Parathyroid adenoma (tissue), 2 donors: ENCODE data around the gene CSRP1.

Experiments
- H2AFZ ChIP-seq: fragments of 300-600 bp; sonication (generic); one replicate; pipeline ENCODE4 v1.7.0; 2017; ENCODE audit warnings: antibody characterized with exemption, mild to moderate bottlenecking
- H3K27ac ChIP-seq: fragments of 300-600 bp; sonication (generic); one replicate; pipeline ENCODE4 v1.7.0; 2017
- H3K27me3 ChIP-seq: fragments of 300-600 bp; sonication (generic); one replicate; pipeline ENCODE4 v1.7.0; 2017; ENCODE audit warnings: low read length; ENCODE audit not compliant: control insufficient read depth, insufficient read depth
- H3K36me3 ChIP-seq: fragments of 300-600 bp; sonication (generic); one replicate; pipeline ENCODE4 v1.7.0; 2017; ENCODE audit warnings: low read length; ENCODE audit not compliant: control insufficient read depth, insufficient read depth
- H3K4me1 ChIP-seq: fragments of 300-600 bp; sonication (generic); one replicate; pipeline ENCODE4 v1.7.0; 2017; ENCODE audit warnings: control low read depth
- H3K4me2 ChIP-seq: fragments of 300-600 bp; sonication (generic); one replicate; pipeline ENCODE4 v1.7.0; 2017; ENCODE audit warnings: low read length
- H3K4me3 ChIP-seq: fragments of 300-600 bp; sonication (generic); one replicate; pipeline ENCODE4 v1.7.0; 2017; ENCODE audit warnings: low read depth, low read length
- H3K79me2 ChIP-seq: fragments of 300-600 bp; sonication (generic); one replicate; pipeline ENCODE4 v1.7.0; 2017; ENCODE audit warnings: control low read depth
- H3K9ac ChIP-seq: fragments of 300-600 bp; sonication (generic); one replicate; pipeline ENCODE4 v1.7.0; 2017; ENCODE audit warnings: mild to moderate bottlenecking
- H3K9me3 ChIP-seq: fragments of 300-600 bp; sonication (generic); one replicate; pipeline ENCODE4 v1.7.0; 2017; ENCODE audit warnings: low read length; ENCODE audit not compliant: control insufficient read depth
- TF ChIP-seq, protein P1 (sequence below): fragments of 300-600 bp; sonication (generic); IDR thresholded peaks from one replicate; pipeline ENCODE4 v1.7.0; 2017; ENCODE audit warnings: antibody characterized with exemption, mild to moderate bottlenecking
- donor health status: primary hyperparathyroidism.

Gene CSRP1

DNA sequence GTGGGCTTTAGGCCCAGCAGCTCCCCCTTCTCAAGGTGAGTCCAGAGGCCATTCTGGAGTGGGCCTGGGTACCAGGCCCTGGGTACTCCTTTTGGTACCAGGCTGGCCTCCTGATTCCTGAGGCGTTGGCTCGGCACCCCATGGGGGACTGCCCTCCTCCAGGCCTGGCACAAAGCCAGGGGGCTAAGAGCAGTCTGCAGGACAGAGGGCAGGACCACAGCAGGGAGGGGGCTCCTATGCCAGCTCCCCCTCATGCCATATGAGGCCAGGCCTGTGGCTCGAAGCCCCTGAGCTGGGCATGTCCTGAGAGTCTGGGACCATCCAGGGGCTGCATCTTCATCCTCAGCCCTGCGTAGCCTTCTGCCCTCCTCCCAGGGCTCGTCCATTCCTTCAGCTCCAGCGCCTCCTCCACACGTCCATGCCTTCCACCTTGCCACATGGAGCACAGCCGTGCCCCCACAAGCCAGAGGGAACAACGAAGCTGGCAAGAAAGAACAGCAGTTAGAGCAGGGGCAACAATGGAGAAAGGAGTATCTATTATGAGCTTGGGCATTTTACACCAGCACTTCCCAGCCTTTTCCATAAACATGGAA is 41.1 kb downstream of the CSRP1 start:
- Histone ChIP-seq H3K9me3 (no peaks in the 10 kb centered on the region), H3K36me3 (no peaks in the 10 kb centered on the region), H3K27me3 (no peaks in the 10 kb centered on the region), H3K9ac (no peak overlapping the region), H2AFZ (no peak overlapping the region), H3K4me2 (no peak overlapping the region), H3K4me3 (no peak overlapping the region), H3K79me2 (no peaks in the 10 kb centered on the region), H3K4me1 (no peaks in the 10 kb centered on the region), H3K27ac (no peak overlapping the region)
- TF ChIP-seq, protein P1, sequence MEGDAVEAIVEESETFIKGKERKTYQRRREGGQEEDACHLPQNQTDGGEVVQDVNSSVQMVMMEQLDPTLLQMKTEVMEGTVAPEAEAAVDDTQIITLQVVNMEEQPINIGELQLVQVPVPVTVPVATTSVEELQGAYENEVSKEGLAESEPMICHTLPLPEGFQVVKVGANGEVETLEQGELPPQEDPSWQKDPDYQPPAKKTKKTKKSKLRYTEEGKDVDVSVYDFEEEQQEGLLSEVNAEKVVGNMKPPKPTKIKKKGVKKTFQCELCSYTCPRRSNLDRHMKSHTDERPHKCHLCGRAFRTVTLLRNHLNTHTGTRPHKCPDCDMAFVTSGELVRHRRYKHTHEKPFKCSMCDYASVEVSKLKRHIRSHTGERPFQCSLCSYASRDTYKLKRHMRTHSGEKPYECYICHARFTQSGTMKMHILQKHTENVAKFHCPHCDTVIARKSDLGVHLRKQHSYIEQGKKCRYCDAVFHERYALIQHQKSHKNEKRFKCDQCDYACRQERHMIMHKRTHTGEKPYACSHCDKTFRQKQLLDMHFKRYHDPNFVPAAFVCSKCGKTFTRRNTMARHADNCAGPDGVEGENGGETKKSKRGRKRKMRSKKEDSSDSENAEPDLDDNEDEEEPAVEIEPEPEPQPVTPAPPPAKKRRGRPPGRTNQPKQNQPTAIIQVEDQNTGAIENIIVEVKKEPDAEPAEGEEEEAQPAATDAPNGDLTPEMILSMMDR: no peak

DNA sequence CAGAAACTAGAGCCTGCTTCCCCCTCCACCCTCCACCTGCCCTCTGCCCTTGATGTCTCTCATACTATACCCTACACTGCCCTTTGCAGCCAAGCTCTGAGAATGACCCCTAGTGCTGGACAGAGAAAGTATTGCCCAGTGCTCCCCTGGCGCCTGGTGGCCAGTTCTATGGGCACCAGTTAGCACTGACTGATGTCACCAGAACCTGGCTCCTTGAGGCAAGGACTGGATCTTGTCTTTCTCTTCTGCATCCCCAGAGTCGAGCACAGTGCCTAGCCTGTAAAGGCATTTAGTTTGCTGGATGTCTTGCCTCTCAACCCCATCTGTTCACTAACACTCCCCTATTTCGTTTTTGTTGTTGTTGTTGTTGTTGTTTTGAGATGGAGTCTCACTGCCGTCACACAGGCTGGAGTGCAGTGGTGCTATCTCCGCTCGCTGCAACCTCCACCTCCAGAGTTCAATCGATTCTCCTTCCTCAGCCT is 43.8 kb downstream of the CSRP1 start:
- no peaks in the 10 kb centered on the region for H3K4me1 ChIP-seq
- H3K79me2 ChIP-seq: no peaks in the 10 kb centered on the region
- H3K9ac ChIP-seq: no peak overlapping the region
- no peak overlapping the region for H2AFZ ChIP-seq
- no peak overlapping the region for H3K27ac ChIP-seq
- TF ChIP-seq, protein P1: peak; percentile 23
- H3K27me3 ChIP-seq: no peaks in the 10 kb centered on the region
- H3K4me3 ChIP-seq: no peak overlapping the region
- H3K4me2 ChIP-seq: no peak overlapping the region
- no peaks in the 10 kb centered on the region for H3K36me3 ChIP-seq
- H3K9me3 ChIP-seq: no peaks in the 10 kb centered on the region

DNA sequence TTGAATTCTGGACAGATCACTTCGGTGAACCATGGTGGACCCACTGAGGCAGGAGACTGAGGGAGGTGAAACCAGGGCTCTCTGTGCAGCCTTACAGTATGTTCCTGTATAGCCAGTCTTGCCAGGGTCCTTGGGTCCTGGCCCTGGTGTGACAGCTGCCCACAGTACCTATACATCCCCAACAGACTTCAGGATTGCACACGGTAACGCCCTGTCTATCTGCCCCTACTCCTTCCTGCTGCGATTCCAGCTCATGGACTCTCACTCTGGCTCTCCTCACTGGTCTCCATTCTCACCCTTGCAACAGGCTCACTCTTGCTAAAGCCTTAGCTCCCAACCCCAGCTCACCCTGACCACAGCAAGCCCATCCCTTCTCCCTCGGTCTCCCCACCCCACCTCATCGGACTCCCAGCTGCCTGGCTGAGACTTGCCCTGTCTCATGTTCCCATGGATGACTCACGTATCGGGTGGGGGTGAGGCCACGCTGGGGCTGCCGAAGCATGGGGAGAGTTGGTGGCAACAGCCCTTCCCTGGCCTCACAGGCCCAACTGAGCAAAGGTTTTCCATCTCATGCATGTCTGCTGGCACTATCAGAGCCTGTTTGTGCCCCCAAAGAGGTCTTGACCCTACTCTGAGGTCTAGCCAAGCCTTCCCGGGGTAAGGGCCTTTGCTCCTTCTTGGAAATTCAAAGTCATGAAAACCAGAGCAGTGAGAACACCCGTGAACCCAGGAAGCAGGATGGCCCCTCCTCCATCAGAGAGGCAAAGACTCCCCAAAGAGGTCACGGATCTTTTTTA is 45.1 kb downstream of the CSRP1 start:
- TF ChIP-seq, protein P1: no peak
- H2AFZ ChIP-seq: no peak overlapping the region
- no peaks in the 10 kb centered on the region for H3K36me3 ChIP-seq
- H3K9me3 ChIP-seq: no peaks in the 10 kb centered on the region
- no peaks in the 10 kb centered on the region for H3K4me1 ChIP-seq
- H3K79me2 ChIP-seq: no peaks in the 10 kb centered on the region
- H3K4me3 ChIP-seq: no peak overlapping the region
- H3K27ac ChIP-seq: no peak overlapping the region
- no peaks in the 10 kb centered on the region for H3K27me3 ChIP-seq
- H3K9ac ChIP-seq: no peak overlapping the region
- H3K4me2 ChIP-seq: no peak overlapping the region

DNA sequence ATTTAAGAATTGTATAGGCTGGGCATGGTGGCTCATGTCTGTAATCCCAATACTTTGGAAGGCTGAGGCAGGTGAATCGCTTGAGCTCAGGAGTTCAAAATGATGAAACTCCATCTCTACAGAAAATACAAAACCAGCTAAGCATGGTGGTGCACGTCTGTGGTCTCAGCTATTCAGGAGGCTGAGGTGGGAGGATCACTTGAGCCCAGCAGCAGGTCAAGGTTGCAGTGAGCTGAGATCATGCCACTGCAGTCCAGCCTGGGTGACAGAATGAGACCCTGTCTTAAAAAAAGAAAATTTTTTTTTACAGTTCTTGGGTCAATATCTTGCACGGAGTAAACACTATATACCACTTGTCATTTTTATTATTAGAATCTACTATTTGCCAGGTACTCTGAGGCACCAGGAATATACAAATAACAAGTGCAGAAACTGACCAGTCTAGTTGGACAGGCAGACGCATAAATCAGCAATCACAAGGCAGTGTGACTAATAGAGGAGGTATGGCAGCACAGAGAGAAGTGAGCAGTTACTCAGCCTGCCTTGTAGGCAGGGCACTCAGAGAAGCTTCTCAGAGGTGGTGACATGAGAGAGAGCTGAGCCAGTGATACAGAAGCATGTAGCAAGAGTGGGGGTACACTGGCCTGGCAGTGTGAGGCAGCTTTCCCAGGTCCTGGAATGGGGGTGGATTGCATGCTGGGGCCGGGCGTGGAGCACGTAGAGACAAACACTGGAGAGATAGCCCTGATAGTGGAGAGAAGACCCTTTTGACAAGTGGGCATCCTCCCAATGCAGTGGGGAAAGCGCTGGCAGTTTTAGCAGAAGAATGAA is 45.9 kb downstream of the CSRP1 start:
- Histone ChIP-seq H3K9ac (no peak overlapping the region), H3K4me2 (no peak overlapping the region), H3K27me3 (no peaks in the 10 kb centered on the region), H3K36me3 (no peaks in the 10 kb centered on the region), H2AFZ (no peak overlapping the region), H3K9me3 (no peaks in the 10 kb centered on the region), H3K27ac (no peak overlapping the region), H3K79me2 (no peaks in the 10 kb centered on the region), H3K4me1 (no peaks in the 10 kb centered on the region), H3K4me3 (no peak overlapping the region)
- TF ChIP-seq, protein P1: no peak
